GM19043 (cell line): ENCODE results near the gene PTPRE.

Experiments used
- ATAC-seq: cut with Tn5 transposase; IDR thresholded peaks from one replicate; pipeline ENCODE4 v1.9.1; 2021; ENCODE audit warnings: low read depth; ENCODE audit not compliant: unreplicated experiment

PTPRE gene

GRCh38 chr10:128109707-128110106 is 202.8 kb downstream of the PTPRE start:
- ATAC-seq, result no peak

GRCh38 chr10:128110339-128110738 is 203.4 kb downstream of the PTPRE start:
- no peak for ATAC-seq

GRCh38 chr10:128111696-128112095 is 204.8 kb downstream of the PTPRE start:
- ATAC-seq, result no peak

- ATAC-seq, result no peak
Observed at GRCh38 chr10:128113026-128113425, 206.1 kb downstream of the PTPRE start.

GRCh38 chr10:128114901-128115300 is 208.0 kb downstream of the PTPRE start:
- ATAC-seq, result no peak

- no peak for ATAC-seq
Observed at GRCh38 chr10:128115356-128115755, 208.5 kb downstream of the PTPRE start.

- no peak for ATAC-seq
Observed at GRCh38 chr10:128116187-128116586, 209.3 kb downstream of the PTPRE start.

GRCh38 chr10:128116851-128117615 is 210.1 kb downstream of the PTPRE start:
- ATAC-seq, result no peak

GRCh38 chr10:128121750-128122412 is 215.0 kb downstream of the PTPRE start:
- no peak for ATAC-seq

- no peak for ATAC-seq
Observed at GRCh38 chr10:128122931-128123330, 216.0 kb downstream of the PTPRE start.

- no peak for ATAC-seq
Observed at GRCh38 chr10:128123846-128124245, 216.9 kb downstream of the PTPRE start.

GRCh38 chr10:128124813-128125403 is 218.0 kb downstream of the PTPRE start:
- no peak for ATAC-seq

GRCh38 chr10:128125416-128125943 is 218.6 kb downstream of the PTPRE start:
- no peak for ATAC-seq

- ATAC-seq, result peak; percentile 83
Observed at GRCh38 chr10:128125944-128126764, 219.3 kb downstream of the PTPRE start, which contains the start of gene MKI67. Gene MKI67 (minus strand): TSS chr10:128126423. CDS start chr10:128125667, 756 bp downstream.

- no peak for ATAC-seq
Observed at GRCh38 chr10:128128582-128128981, 221.7 kb downstream of the PTPRE start.

- no peak for ATAC-seq
Observed at GRCh38 chr10:128130051-128130450, 223.1 kb downstream of the PTPRE start.
